GM12801 (cell line): ENCODE data around the gene POGZ.

Experiments
- CTCF ChIP-seq: IDR thresholded peaks from one replicate; pipeline ENCODE4 v1.5.1; 2011; ENCODE audit warnings: control low read depth; ENCODE audit not compliant: insufficient read length; ENCODE audit errors: extremely low read depth

The POGZ gene

GRCh38 chr1:151362308-151363155, 96.8 kb downstream of the POGZ start:
- no peak for TF ChIP-seq CTCF

DNA sequence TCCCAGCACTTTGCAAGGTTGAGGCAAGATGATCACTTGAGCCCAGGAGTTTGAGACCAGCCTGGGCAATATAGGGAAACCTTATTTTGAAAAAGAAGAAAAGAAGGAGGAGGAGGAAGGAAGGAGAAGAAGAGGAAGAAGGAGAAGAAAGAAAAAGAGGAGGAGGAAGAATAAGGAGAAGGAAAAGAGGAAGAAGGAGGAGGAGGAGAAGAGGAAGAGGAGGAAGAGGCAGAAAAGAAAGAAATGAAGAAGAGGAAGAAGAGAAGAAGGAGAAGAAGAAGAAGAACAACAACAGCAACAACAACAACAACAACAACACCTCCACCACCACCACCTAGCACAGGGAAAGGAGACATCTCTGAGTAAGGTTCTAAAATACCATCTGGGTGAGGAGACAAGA, 97.4 kb downstream of the POGZ start:
- TF ChIP-seq CTCF: no peak

DNA sequence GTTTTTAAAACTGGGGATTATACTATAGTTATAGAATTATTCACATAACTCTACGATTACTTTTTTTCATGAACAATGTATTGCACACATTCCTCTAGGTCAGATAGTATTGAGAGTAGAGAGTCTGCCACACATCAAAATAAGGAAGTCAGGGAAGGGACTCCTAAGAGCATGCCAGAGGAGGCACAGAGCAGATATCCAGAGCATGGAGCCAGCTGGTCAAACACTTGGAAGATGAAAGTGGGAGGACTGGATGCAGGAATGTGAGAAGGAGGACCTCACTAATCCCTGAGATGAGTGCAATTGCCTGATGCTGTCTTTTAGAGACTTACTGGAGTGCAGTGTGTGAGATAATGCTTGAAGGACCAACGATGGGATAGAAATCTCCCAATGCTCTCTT, 102.6 kb downstream of the POGZ start:
- no peak for TF ChIP-seq CTCF
